Epithelial cell of proximal tubule (primary cell): ENCODE measurements around the gene BRDT. TPM values are rescaled to one million over a fixed set of nuclear protein-coding genes. Genes with fewer than 3 reads are reported as not detected.

Experiments
- DNase-seq: peaks from one replicate; pipeline ENCODE4 v3.0.0-alpha.2; 2011; ENCODE audit warnings: low read depth
- H3K4me3 ChIP-seq: 2 replicates; pipeline ENCODE4 v1.5.1; 2011; ENCODE audit warnings: low read depth, mild to moderate bottlenecking, low read length
- CTCF ChIP-seq: conservative IDR thresholded peaks from 2 replicates; pipeline ENCODE4 v1.5.1; 2012; ENCODE audit warnings: low read depth, mild to moderate bottlenecking, low read length
- total RNA-seq: library from RNA; depleted of rRNA; stranded (reverse); fragments of >200 nt; gene quantifications from 2 replicates; pipeline ENCODE4 v1.2.3, GENCODE V29; 2015

BRDT gene
- total RNA-seq, 1 donor from 2014 or later: not detected

- H3K4me3 ChIP-seq: no peak overlapping the region
Measured at GRCh38 chr1:91980663-91981062, 31.5 kb downstream of the BRDT start.

GRCh38 chr1:91981996-91982609 lies 32.9 kb downstream of the BRDT start:
- no peak for TF ChIP-seq CTCF
- no peak overlapping the region for H3K4me3 ChIP-seq
- no peak for DNase-seq

More at GRCh38 chr1:91980663-91981062, 31.5 kb downstream of the BRDT start:
- TF ChIP-seq CTCF: no peak
- DNase-seq: no peak

DNA sequence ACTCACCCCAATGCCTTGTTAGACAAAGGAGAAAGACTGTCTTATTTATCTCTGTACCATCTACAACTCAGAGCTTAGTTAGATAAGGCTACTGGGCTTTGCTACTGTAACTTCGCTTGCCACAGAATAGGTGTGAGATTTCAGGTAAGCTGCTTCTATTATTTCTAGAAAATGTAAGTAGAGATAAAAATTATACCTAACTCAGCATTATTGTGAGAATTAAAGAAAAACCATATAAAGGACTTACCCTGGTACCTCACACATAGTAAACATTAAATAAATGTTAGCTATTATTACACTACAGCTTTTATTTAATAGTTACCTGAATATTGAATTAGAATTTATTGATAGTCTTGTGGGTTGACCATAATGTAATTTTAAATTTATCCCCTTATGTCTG lies 44.1 kb downstream of the BRDT start:
- no peak overlapping the region for H3K4me3 ChIP-seq
- no peak for TF ChIP-seq CTCF
- no peak for DNase-seq

GRCh38 chr1:91997607-91998195 lies 48.5 kb downstream of the BRDT start:
- peak; percentile 6 for DNase-seq
- H3K4me3 ChIP-seq: no peak overlapping the region
- peak; percentile 79 for TF ChIP-seq CTCF

GRCh38 chr1:92004129-92004528 lies 54.9 kb downstream of the BRDT start:
- no peak for DNase-seq
- H3K4me3 ChIP-seq: no peak overlapping the region
- no peak for TF ChIP-seq CTCF

- no peak overlapping the region for H3K4me3 ChIP-seq
- no peak for DNase-seq
- no peak for TF ChIP-seq CTCF
Measured at GRCh38 chr1:92013923-92014322, 64.7 kb downstream of the BRDT start.

DNA sequence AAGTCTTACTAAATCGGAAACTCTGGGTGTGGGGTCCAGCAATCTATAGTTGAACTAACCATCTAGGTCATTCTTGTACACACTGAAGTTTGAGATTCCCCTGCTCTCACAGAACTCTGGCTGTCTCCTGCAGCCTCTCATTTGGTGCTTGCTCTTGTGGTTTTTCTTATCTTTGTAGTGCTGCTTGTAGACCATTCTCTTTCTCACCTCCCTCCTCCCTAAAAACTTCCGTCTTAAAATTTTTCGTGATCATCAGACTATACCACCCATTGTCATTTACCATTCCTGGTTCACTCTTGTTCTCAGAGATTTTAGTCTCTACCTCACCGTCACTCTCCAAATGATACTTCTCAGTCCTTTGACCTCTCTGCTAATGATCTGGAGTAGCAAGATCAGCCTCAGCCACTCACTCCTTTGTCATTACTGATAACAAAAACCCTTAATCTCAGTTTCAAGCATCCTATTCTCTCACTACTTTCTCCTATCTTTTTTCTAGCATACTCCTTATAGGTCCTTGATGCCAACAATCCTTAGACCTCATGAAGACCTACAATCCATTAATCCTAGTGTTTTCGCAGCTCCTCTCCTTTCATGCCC lies 67.6 kb downstream of the BRDT start:
- no peak overlapping the region for H3K4me3 ChIP-seq
- DNase-seq: no peak
- TF ChIP-seq CTCF: no peak
